Keratinocyte (primary cell): ENCODE results near the gene RAB44. TPM values are rescaled to one million over a fixed set of nuclear protein-coding genes. Genes with fewer than 3 reads are reported as not detected.

Source experiments
- DNase-seq: peaks from one replicate; pipeline ENCODE4 v3.0.0-alpha.2; 2011; ENCODE audit warnings: low read depth, missing footprints, low spot score
- FAIRE-seq: peaks from 2 replicates; lab custom pipeline; 2011; peaks lifted over from hg19 to GRCh38; lab: Jason Lieb, UNC
- H2AFZ ChIP-seq: 2 replicates; pipeline ENCODE4 v1.6.0; 2012; ENCODE audit warnings: low read length, control low read depth, inconsistent platforms; ENCODE audit not compliant: control insufficient read depth
- H3K27ac ChIP-seq: 2 replicates; pipeline ENCODE4 v1.5.1; 2011; ENCODE audit warnings: low read length; ENCODE audit not compliant: control insufficient read depth, insufficient read depth
- H3K27me3 ChIP-seq: 3 replicates; pipeline ENCODE4 v1.6.0; 2011; ENCODE audit warnings: low read length; ENCODE audit not compliant: control insufficient read depth, insufficient read depth; ENCODE audit errors: extremely low read depth
- H3K36me3 ChIP-seq, 2 experiments: 2 replicates in 1 of 2; 3 replicates in 1 of 2; pipeline ENCODE4 v1.5.1; 2011; ENCODE audit warnings: low read length in 2 of 2, mild to moderate bottlenecking in 1 of 2; ENCODE audit not compliant: control insufficient read depth in 2 of 2, insufficient read depth in 2 of 2; ENCODE audit errors: extremely low read depth in 1 of 2
- H3K4me1 ChIP-seq: 3 replicates; pipeline ENCODE4 v1.5.1; 2011; ENCODE audit warnings: low read length; ENCODE audit not compliant: control insufficient read depth, insufficient read depth; ENCODE audit errors: extremely low read depth
- H3K4me2 ChIP-seq: 3 replicates; pipeline ENCODE4 v1.6.0; 2011; ENCODE audit warnings: low read depth, low read length; ENCODE audit not compliant: control insufficient read depth, insufficient read depth; ENCODE audit errors: extremely low read depth
- H3K4me3 ChIP-seq, 3 experiments: fragments of 200-600 bp in 1 of 3; sonication (generic) in 1 of 3; 2 replicates in 2 of 3; 3 replicates in 1 of 3; pipeline ENCODE4 v1.5.1; 2011 to 2016; ENCODE audit warnings: low read length in 3 of 3, mild to moderate bottlenecking in 3 of 3, control low read depth in 2 of 3, inconsistent platforms in 1 of 3, low read depth in 1 of 3, mixed read lengths in 1 of 3, mixed run types in 1 of 3, moderate library complexity in 1 of 3; ENCODE audit not compliant: control insufficient read depth in 2 of 3, insufficient read depth in 2 of 3; ENCODE audit errors: extremely low read depth in 1 of 3
- H3K79me2 ChIP-seq: 2 replicates; pipeline ENCODE4 v1.6.0; 2012; ENCODE audit warnings: low read length; ENCODE audit not compliant: control insufficient read depth, insufficient read depth
- H3K9ac ChIP-seq: 3 replicates; pipeline ENCODE4 v1.6.0; 2011; ENCODE audit warnings: low read length; ENCODE audit not compliant: control insufficient read depth, insufficient read depth; ENCODE audit errors: extremely low read depth
- H3K9me1 ChIP-seq: 3 replicates; pipeline ENCODE4 v1.6.0; 2011; ENCODE audit warnings: low read length; ENCODE audit not compliant: control insufficient read depth, insufficient read depth; ENCODE audit errors: extremely low read depth
- H3K9me3 ChIP-seq: 2 replicates; pipeline ENCODE4 v1.5.1; 2012; ENCODE audit warnings: low read depth, low read length; ENCODE audit not compliant: control insufficient read depth
- H4K20me1 ChIP-seq: 3 replicates; pipeline ENCODE4 v1.6.0; 2011; ENCODE audit warnings: low read length; ENCODE audit not compliant: control insufficient read depth, insufficient read depth; ENCODE audit errors: extremely low read depth
- CTCF ChIP-seq, 3 experiments: IDR thresholded peaks in 1 of 3; conservative IDR thresholded peaks in 1 of 3; optimal IDR thresholded peaks in 1 of 3; 2 replicates in 2 of 3; 3 replicates in 1 of 3; pipeline versions ENCODE3 to v1.5.1; 2011; ENCODE audit warnings: low read length in 3 of 3, mild to moderate bottlenecking in 3 of 3, moderate library complexity in 2 of 3, control low read depth in 1 of 3, inconsistent platforms in 1 of 3; ENCODE audit not compliant: insufficient read depth in 2 of 3; ENCODE audit errors: extremely low read depth in 1 of 3
- EZH2 ChIP-seq: IDR thresholded peaks from one replicate; pipeline ENCODE4 v1.6.1; 2012; ENCODE audit warnings: inconsistent platforms, mild to moderate bottlenecking, low read length, moderate library complexity
- dilution Hi-C: fragments of 300-500 bp; cut with MboI; formaldehyde crosslinking; loops from one replicate; pipeline ENCODE4 v1.7.0; 2020; ENCODE audit warnings: low sequenced_read_pairs; ENCODE audit not compliant: extremely low pct_ligation_motif_present
- polyA plus RNA-seq, 5 experiments: library from polyadenylated mRNA; depleted of rRNA in 3 of 5; stranded (reverse) in 3 of 5; stranded (forward) in 1 of 5; unstranded in 1 of 5; fragments of >200 nt; gene quantifications; 1 replicate in 1 of 5; 2 replicates in 3 of 5; 3 replicates in 1 of 5; pipeline versions ENCODE4 v1.2.1 to v1.2.3, GENCODE V29; 2011 to 2012; ENCODE audit warnings: missing spikeins in 2 of 5, low read depth in 1 of 5, low replicate concordance in 1 of 5

The RAB44 gene
- polyA plus RNA-seq, 1 donor (not counting 4 experiments of a cell fraction or from before 2014, with no cell fraction given): 0.03 TPM

GRCh38 chr6:36717231-36717825 is 19.7 kb downstream of the RAB44 start:
- dilution Hi-C loops: no loop called here
- DNase-seq: no peak
- H2AFZ ChIP-seq: no peak overlapping the region

GRCh38 chr6:36717871-36718540 is 20.4 kb downstream of the RAB44 start:
- no peak overlapping the region for H3K9ac ChIP-seq
- no peak overlapping the region for H3K27ac ChIP-seq
- no peak overlapping the region for H3K4me2 ChIP-seq
- dilution Hi-C loops: no loop called here
- peaks cover 8% of the 10 kb centered on the region for H3K27me3 ChIP-seq
- H3K9me1 ChIP-seq: no peaks in the 10 kb centered on the region
- H4K20me1 ChIP-seq: no peaks in the 10 kb centered on the region
- H3K79me2 ChIP-seq: no peaks in the 10 kb centered on the region
- TF ChIP-seq EZH2 (no peak), CTCF (optimal IDR thresholded peaks at IDR 0.05 in 1 of 3, IDR thresholded peaks at IDR 0.05 in 1 of 3, conservative IDR thresholded peaks at IDR 0.05 in 1 of 3; ENCODE audit: extremely low read depth in 1 of 3, insufficient read depth in 2 of 3, low read length in 3 of 3) (no peak)
- no peaks in the 10 kb centered on the region for H3K36me3 ChIP-seq
- DNase-seq (no peak), FAIRE-seq (no peak)
- H3K4me1 ChIP-seq: peaks cover 14% of the 10 kb centered on the region
- H3K9me3 ChIP-seq: no peaks in the 10 kb centered on the region
- H3K4me3 ChIP-seq: no peak overlapping the region
- no peak overlapping the region for H2AFZ ChIP-seq

More at GRCh38 chr6:36717231-36717825, 19.7 kb downstream of the RAB44 start:
- Histone ChIP-seq H3K27ac (no peak overlapping the region), H3K4me1 (peaks cover 9% of the 10 kb centered on the region), H3K9me1 (no peaks in the 10 kb centered on the region), H3K4me3 (no peak overlapping the region), H3K27me3 (peaks cover 8% of the 10 kb centered on the region), H4K20me1 (no peaks in the 10 kb centered on the region), H3K9ac (no peak overlapping the region), H3K36me3 (no peaks in the 10 kb centered on the region), H3K79me2 (no peaks in the 10 kb centered on the region), H3K9me3 (no peaks in the 10 kb centered on the region), H3K4me2 (no peak overlapping the region)
- TF ChIP-seq EZH2 (no peak), CTCF (optimal IDR thresholded peaks at IDR 0.05 in 1 of 3, IDR thresholded peaks at IDR 0.05 in 1 of 3, conservative IDR thresholded peaks at IDR 0.05 in 1 of 3; ENCODE audit: extremely low read depth in 1 of 3, insufficient read depth in 2 of 3, low read length in 3 of 3) (no peak)
- FAIRE-seq: no peak
